ENCODE results near the gene AASS. TPM values are rescaled to one million over a fixed set of nuclear protein-coding genes. Genes with fewer than 3 reads are reported as not detected.

AASS gene
- total and polyA plus RNA-seq, 10 of the 15 experiments (the other 5 are each of a cell fraction or from before 2014, with no cell fraction given), result 0.09 to 8.0 (median 0.39) TPM

GRCh38 chr7:122072924-122073599, 71.0 kb downstream of the AASS start:
- H3K27me3 ChIP-seq (replicated peaks in 1 of 2; ENCODE audit: control insufficient read depth in 2 of 2, insufficient read depth in 2 of 2, low read length in 1 of 2), result no peaks in the 10 kb centered on the region
- SMC1A ChIA-PET (ENCODE audit: uncharacterized antibody, unreplicated experiment), result no interaction called here
- no peaks in the 10 kb centered on the region for H3K79me2 ChIP-seq (ENCODE audit: control insufficient read depth, insufficient read depth, low read length)

More at GRCh38 chr7:122072924-122073599, 71.0 kb downstream of the AASS start:
- in situ Hi-C loops (cut with MboI), result no loop called here
- no peak overlapping the region for H3K9ac ChIP-seq (ENCODE audit: control insufficient read depth, insufficient read depth, low read length)
- no TSS peak for BruUV-seq (replicated peaks)
- intact Hi-C loops (cut with micrococcal nuclease; ENCODE audit: unreplicated experiment), result no loop called here
- FAIRE-seq, result no peak
- ChIA-PET CTCF (no interaction called here), POLR2A (interaction anchor here (0.6 kb wide), 1 partner anchor 817 kb away, joined by 4 read pairs; no protein-coding TSS in a partner anchor), RAD21 (ENCODE audit: unreplicated experiment) (no interaction called here)
- no peak for DNase-seq (ENCODE audit: low read depth, low spot score)
- TF ChIP-seq SIX5 (IDR thresholded peaks at IDR 0.05; ENCODE audit: low read depth, low read length, severe bottlenecking), result no peak
- TF ChIP-seq NFXL1 (IDR thresholded peaks at IDR 0.05; ENCODE audit: borderline replicate concordance), result no peak
- TF ChIP-seq PML (IDR thresholded peaks at IDR 0.05; ENCODE audit: low read length), result no peak
- TF ChIP-seq BCL3 (IDR thresholded peaks at IDR 0.05; ENCODE audit: borderline replicate concordance, insufficient read depth, low read depth, low read length, poor library complexity, severe bottlenecking), result no peak
- TF ChIP-seq BCL11A (IDR thresholded peaks at IDR 0.05; ENCODE audit: low read depth, low read length), result no peak
- TF ChIP-seq ZNF24 (IDR thresholded peaks at IDR 0.05), result no peak
- no peak for TF ChIP-seq ATF7 (IDR thresholded peaks at IDR 0.05; ENCODE audit: low read depth)
- TF ChIP-seq TCF3 (IDR thresholded peaks at IDR 0.05; ENCODE audit: borderline replicate concordance, insufficient read depth, low read depth, low read length), result no peak
- TF ChIP-seq PBX3 (IDR thresholded peaks at IDR 0.05; ENCODE audit: insufficient replicate concordance, low read depth, low read length), result no peak
- no peak for TF ChIP-seq RUNX3 (IDR thresholded peaks at IDR 0.05; ENCODE audit: low read length)
- no peak for TF ChIP-seq CHD4 (IDR thresholded peaks at IDR 0.05)
- no peak for TF ChIP-seq MLLT1 (IDR thresholded peaks at IDR 0.05)
- TF ChIP-seq ZNF207 (IDR thresholded peaks at IDR 0.05; ENCODE audit: borderline replicate concordance), result no peak
- TF ChIP-seq SMAD5 (IDR thresholded peaks at IDR 0.05; ENCODE audit: low read depth), result no peak
- no peak for TF ChIP-seq NR2F1 (conservative IDR thresholded peaks at IDR 0.05)
- no peak for TF ChIP-seq YBX1 (IDR thresholded peaks at IDR 0.05)
- TF ChIP-seq NRF1 (conservative IDR thresholded peaks at IDR 0.05; ENCODE audit: low read depth, low read length), result no peak
- TF ChIP-seq CEBPZ (IDR thresholded peaks at IDR 0.05; ENCODE audit: low read depth, low read length), result no peak
- no peak for TF ChIP-seq NFIC (IDR thresholded peaks at IDR 0.05; ENCODE audit: low read depth, low read length)
- no peak for ATAC-seq
- no peaks in the 10 kb centered on the region for H3K4me1 ChIP-seq (ENCODE audit: control insufficient read depth, insufficient read depth, low read length)
- no peak overlapping the region for H2AFZ ChIP-seq (ENCODE audit: control insufficient read depth, low read depth, low read length)
- no peak overlapping the region for H3K4me2 ChIP-seq (ENCODE audit: control insufficient read depth, insufficient read depth)
- no peak overlapping the region for H3K4me3 ChIP-seq
- no peak overlapping the region for H3K27ac ChIP-seq (ENCODE audit: control insufficient read depth, insufficient read depth)
- H3K9me3 ChIP-seq (replicated peaks; ENCODE audit: control insufficient read depth, insufficient read depth, low read length), result no peaks in the 10 kb centered on the region
- H3K36me3 ChIP-seq (ENCODE audit: control insufficient read depth in 2 of 2, insufficient read depth in 2 of 2, low read length in 1 of 2), result no peaks in the 10 kb centered on the region
- WGBS (ENCODE audit: insufficient coverage, insufficient replicate concordance, low lambda C conversion rate, missing lambda C conversion rate), result 65% methylated on average over 6 of the region's 6 CpGs
- no peaks in the 10 kb centered on the region for H4K20me1 ChIP-seq (ENCODE audit: control insufficient read depth, insufficient read depth)

All from GM12878 (cell line).